ENCODE data around the gene ETF1.

DNA sequence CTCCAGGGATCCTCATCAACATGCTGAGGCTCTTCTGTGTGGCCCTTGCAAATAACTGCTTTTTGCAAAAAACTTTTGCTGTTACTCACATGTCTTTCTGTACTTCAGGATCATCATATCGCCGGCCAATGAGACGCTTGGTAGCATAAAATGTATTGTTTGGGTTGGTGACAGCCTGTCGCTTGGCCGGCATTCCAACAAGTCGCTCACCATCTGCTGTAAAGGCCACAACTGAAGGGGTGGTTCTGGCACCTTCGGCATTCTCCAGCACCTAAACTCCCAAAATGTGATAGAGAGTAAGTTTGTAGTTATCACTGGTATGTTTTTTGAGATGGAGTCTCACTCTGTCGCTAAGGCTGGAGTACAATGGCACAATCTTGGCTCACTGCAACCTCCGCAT lies 27.8 kb upstream of the ETF1 start:
- TF ChIP-seq, protein P1, sequence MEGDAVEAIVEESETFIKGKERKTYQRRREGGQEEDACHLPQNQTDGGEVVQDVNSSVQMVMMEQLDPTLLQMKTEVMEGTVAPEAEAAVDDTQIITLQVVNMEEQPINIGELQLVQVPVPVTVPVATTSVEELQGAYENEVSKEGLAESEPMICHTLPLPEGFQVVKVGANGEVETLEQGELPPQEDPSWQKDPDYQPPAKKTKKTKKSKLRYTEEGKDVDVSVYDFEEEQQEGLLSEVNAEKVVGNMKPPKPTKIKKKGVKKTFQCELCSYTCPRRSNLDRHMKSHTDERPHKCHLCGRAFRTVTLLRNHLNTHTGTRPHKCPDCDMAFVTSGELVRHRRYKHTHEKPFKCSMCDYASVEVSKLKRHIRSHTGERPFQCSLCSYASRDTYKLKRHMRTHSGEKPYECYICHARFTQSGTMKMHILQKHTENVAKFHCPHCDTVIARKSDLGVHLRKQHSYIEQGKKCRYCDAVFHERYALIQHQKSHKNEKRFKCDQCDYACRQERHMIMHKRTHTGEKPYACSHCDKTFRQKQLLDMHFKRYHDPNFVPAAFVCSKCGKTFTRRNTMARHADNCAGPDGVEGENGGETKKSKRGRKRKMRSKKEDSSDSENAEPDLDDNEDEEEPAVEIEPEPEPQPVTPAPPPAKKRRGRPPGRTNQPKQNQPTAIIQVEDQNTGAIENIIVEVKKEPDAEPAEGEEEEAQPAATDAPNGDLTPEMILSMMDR (conservative IDR thresholded peaks at IDR 0.05; ENCODE audit: low read length), result no peak
- no peak for TF ChIP-seq EZH2phosphoT487 (IDR thresholded peaks at IDR 0.05; ENCODE audit: borderline replicate concordance, low read depth, low read length)
